Measurements from ENCODE around the gene STIL.

The STIL gene

GRCh38 chr1:47249755-47250154, 64.2 kb downstream of the STIL start:
- TF ChIP-seq CTCF (IDR thresholded peaks at IDR 0.05; ENCODE audit: insufficient read depth, low read depth, low read length, missing control alignments): no peak
- no peak overlapping the region for H3K4me3 ChIP-seq (ENCODE audit: low read length)
- DNase-seq (ENCODE audit: low read depth): no peak

- no peak overlapping the region for H3K4me3 ChIP-seq (ENCODE audit: low read length)
- DNase-seq (ENCODE audit: low read depth): no peak
- TF ChIP-seq CTCF (IDR thresholded peaks at IDR 0.05; ENCODE audit: insufficient read depth, low read depth, low read length, missing control alignments): no peak
These were observed 69.5 kb downstream of the STIL start for GRCh38 chr1:47244339-47244862.

- no peak for DNase-seq (ENCODE audit: low read depth)
- no peak for TF ChIP-seq CTCF (IDR thresholded peaks at IDR 0.05; ENCODE audit: insufficient read depth, low read depth, low read length, missing control alignments)
- no peak overlapping the region for H3K4me3 ChIP-seq (ENCODE audit: low read length)
These were observed 70.0 kb downstream of the STIL start for GRCh38 chr1:47243910-47244309.

- no peak overlapping the region for H3K4me3 ChIP-seq (ENCODE audit: low read length)
- no peak for DNase-seq (ENCODE audit: low read depth)
- TF ChIP-seq CTCF (IDR thresholded peaks at IDR 0.05; ENCODE audit: insufficient read depth, low read depth, low read length, missing control alignments): no peak
These were observed 72.5 kb downstream of the STIL start for GRCh38 chr1:47241114-47242113.

- no peak for DNase-seq (ENCODE audit: low read depth)
- no peak for TF ChIP-seq CTCF (IDR thresholded peaks at IDR 0.05; ENCODE audit: insufficient read depth, low read depth, low read length, missing control alignments)
- no peak overlapping the region for H3K4me3 ChIP-seq (ENCODE audit: low read length)
These were observed 74.9 kb downstream of the STIL start for GRCh38 chr1:47238935-47239592.

GRCh38 chr1:47235806-47236205, 78.1 kb downstream of the STIL start:
- DNase-seq (ENCODE audit: low read depth): no peak
- no peak overlapping the region for H3K4me3 ChIP-seq (ENCODE audit: low read length)
- no peak for TF ChIP-seq CTCF (IDR thresholded peaks at IDR 0.05; ENCODE audit: insufficient read depth, low read depth, low read length, missing control alignments)

All from epithelial cell of esophagus (primary cell).